Left ventricle myocardium superior (tissue), 1 donor: ENCODE results near the gene QKI. TPM values are rescaled to one million over a fixed set of nuclear protein-coding genes. Genes with fewer than 3 reads are reported as not detected.
A peak's percentile ranks its signal among the peaks of the same experiment; 100 is the strongest.

Source experiments
- ATAC-seq: fragments of 200-7000 bp; cut with Tn5 transposase; one replicate; pipeline ENCODE4 v1.9.1; 2020; ENCODE audit warnings: mild to moderate bottlenecking, moderate library complexity
- DNase-seq: peaks from one replicate; pipeline ENCODE4 v3.0.0-alpha.2; 2020
- intact Hi-C: fragments of 100-400 bp; cut with micrococcal nuclease; formaldehyde crosslinking; loops from one replicate; pipeline ENCODE4 v1.11.0; 2022
- total RNA-seq: library from RNA; stranded (reverse); fragmentation: NEBNext Ultra II Directional; extraction: Animal tissue kit (Norgen Biotek cat#: 25700); gene quantifications from one replicate; pipeline ENCODE4 v1.2.1, GENCODE V29; 2021
- donor health status: DM: no; HTN: yes; CAD: no; lungs with severe emphysema.

The QKI gene
- total RNA-seq, 1 donor from 2014 or later, result 502 TPM

GRCh38 chr6:163547287-163547686 lies 132.8 kb downstream of the QKI start:
- ATAC-seq, result peak; percentile 54
- intact Hi-C loops, result no loop called here
- no peak for DNase-seq

- intact Hi-C loops, result no loop called here
- peak; percentile 10 for ATAC-seq
- no peak for DNase-seq
Measured at GRCh38 chr6:163548624-163549023, 134.1 kb downstream of the QKI start.

DNA sequence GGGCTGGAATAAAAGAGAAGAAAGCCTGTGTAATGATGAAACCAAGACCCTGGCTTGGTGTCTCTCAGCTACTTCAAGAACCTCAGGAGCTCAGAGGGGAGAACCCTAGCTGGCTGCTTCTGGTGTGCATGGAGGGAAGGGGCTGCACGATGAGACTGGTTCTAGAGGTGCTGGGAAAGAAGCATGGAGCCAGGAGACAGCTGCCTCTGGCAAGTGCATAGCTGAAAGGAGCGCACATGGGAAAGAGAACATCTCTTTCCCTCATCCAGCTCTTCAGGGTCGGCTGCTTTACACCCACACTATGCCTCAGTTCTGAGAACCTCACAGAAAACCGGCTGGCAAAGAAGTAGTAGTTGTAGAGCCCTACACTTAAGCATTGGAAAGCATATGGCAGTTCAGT lies 139.5 kb downstream of the QKI start:
- ATAC-seq (peak; percentile 6), DNase-seq (no peak)
- intact Hi-C loops, result no loop called here

- intact Hi-C loops, result no loop called here
Measured at GRCh38 chr6:163554663-163555062, 140.1 kb downstream of the QKI start.

GRCh38 chr6:163559661-163560060 lies 145.1 kb downstream of the QKI start:
- ATAC-seq (no peak), DNase-seq (no peak)
- intact Hi-C loops, result loop anchor here (10.0 kb wide), 2 partner anchors 125 to 395 kb away; no protein-coding TSS in a partner anchor

More at GRCh38 chr6:163554663-163555062, 140.1 kb downstream of the QKI start:
- ATAC-seq, result peak; percentile 41
- DNase-seq, result peak; percentile 52

GRCh38 chr6:163563318-163563717 lies 148.8 kb downstream of the QKI start:
- peak; percentile 22 for ATAC-seq
- intact Hi-C loops, result loop anchor here (10.0 kb wide), 2 partner anchors 129 to 391 kb away; no protein-coding TSS in a partner anchor
- DNase-seq, result no peak

DNA sequence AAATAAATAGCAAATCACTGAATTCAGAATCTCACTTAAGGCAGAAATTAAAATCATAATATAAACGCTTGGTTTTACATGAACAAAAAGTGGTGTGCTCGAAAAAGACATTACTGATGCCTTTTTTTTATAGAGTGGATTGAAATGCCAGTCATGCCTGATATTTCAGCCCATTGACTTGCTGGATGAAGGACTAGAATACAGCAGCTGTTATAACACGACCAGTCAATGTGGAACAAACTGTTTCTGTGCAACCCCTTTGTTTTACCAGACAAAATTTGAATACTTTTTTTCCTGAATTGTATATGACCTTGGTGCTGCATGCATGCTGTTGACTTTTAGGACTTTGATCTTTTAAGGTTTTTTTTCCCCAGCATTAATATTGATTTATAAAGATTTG lies 150.0 kb downstream of the QKI start:
- DNase-seq (no peak), ATAC-seq (no peak)
- intact Hi-C loops, result loop anchor here (10.0 kb wide), 2 partner anchors 130 to 390 kb away; no protein-coding TSS in a partner anchor

- ATAC-seq, result peak; percentile 51
- intact Hi-C loops, result loop anchor here (10.0 kb wide), 2 partner anchors 130 to 390 kb away; no protein-coding TSS in a partner anchor
Measured at GRCh38 chr6:163565140-163565539, 150.6 kb downstream of the QKI start.

GRCh38 chr6:163566056-163566455 lies 151.5 kb downstream of the QKI start:
- DNase-seq (no peak), ATAC-seq (no peak)
- intact Hi-C loops, result loop anchor here (10.0 kb wide), 2 partner anchors 131 to 389 kb away; no protein-coding TSS in a partner anchor

More at GRCh38 chr6:163565140-163565539, 150.6 kb downstream of the QKI start:
- DNase-seq, result no peak

DNA sequence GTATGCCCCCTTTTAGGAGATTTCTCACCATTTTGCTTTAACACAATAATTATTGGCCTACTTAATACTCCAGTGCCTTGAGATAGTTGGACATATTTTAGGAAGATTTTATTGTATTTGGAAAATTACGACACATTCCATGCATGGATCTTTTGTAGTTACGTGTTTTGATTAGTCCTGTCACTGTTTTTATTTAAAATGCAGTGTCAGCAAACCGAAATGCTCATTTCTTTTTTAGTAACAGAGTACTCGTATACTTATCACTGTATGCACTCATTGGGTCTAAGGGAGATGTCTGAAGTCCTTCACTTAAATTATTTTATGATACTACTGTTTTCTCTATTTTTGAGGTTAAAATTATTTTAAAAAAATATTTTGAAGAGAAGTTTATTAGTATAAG lies 153.8 kb downstream of the QKI start:
- intact Hi-C loops, result loop anchor here (10.0 kb wide), 2 partner anchors 133 to 387 kb away; no protein-coding TSS in a partner anchor
- DNase-seq (no peak), ATAC-seq (no peak)

DNA sequence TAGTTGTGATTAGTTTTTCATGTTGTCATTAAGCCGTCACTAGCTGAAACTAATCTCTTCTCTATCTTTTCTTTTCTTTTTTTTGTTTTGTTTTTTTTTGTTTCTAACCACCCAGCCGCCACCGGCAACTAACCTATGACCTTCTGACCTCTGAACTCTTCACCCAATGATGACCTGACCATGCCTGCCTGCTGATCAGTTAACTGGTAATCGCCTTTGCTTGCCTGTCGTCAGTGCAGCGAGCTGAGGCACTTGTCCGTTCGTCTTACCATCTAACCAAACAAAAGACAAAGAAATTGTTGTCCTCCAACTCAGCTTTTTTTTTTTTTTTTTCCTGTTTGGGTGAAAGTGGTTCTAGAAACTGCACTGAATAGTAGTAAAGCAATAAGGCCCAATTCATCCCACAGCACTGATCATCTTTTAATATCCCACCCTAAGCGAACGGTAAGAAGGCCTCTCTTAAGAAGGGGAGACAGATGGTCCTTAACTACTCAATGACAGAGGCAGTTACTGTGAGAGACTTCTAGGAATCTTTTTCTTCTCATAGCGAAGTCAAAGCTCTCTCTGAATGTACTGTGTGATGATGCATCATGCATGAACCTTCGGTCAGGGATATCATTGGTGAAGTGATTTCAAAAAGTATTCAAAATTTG lies 156.2 kb downstream of the QKI start:
- intact Hi-C loops, result no loop called here

DNA sequence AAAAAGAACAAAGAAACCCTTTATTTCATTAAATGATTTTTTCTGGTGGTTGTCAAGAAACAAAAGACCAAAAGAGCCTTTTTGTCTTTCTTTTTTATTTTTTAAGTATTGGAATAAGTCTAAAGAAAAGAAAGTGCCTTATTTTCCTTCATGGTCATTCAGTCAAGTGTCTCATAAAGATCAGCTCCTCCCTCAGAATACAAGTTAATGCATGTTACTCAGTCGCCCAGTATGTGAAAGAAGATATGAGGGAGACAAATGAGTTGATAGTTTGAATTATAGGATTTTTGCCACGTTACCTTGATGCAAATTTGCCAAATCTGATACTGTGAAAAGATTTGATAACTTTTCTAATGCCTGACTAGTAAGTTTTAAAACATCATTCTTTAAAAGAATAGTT lies 157.2 kb downstream of the QKI start:
- ATAC-seq (no peak), DNase-seq (no peak)
- intact Hi-C loops, result no loop called here

More for the DNA sequence above, 156.2 kb downstream of the QKI start:
- DNase-seq, result no peak
- ATAC-seq, result peak; percentile 10

- DNase-seq, result no peak
- intact Hi-C loops, result no loop called here
- ATAC-seq, result peak; percentile 42
Measured at GRCh38 chr6:163572612-163573011, 158.1 kb downstream of the QKI start.

GRCh38 chr6:163573503-163574179 lies 159.1 kb downstream of the QKI start:
- ATAC-seq, result no peak
- intact Hi-C loops, result no loop called here
- no peak for DNase-seq

GRCh38 chr6:163576114-163576513 lies 161.6 kb downstream of the QKI start:
- intact Hi-C loops, result no loop called here
- ATAC-seq (no peak), DNase-seq (no peak)

GRCh38 chr6:163577404-163577803 lies 162.9 kb downstream of the QKI start:
- DNase-seq, result no peak
- ATAC-seq, result no peak
- intact Hi-C loops, result no loop called here

- intact Hi-C loops, result no loop called here
- ATAC-seq (peak; percentile 48), DNase-seq (no peak)
Measured at GRCh38 chr6:163579111-163579879, 164.8 kb downstream of the QKI start.

DNA sequence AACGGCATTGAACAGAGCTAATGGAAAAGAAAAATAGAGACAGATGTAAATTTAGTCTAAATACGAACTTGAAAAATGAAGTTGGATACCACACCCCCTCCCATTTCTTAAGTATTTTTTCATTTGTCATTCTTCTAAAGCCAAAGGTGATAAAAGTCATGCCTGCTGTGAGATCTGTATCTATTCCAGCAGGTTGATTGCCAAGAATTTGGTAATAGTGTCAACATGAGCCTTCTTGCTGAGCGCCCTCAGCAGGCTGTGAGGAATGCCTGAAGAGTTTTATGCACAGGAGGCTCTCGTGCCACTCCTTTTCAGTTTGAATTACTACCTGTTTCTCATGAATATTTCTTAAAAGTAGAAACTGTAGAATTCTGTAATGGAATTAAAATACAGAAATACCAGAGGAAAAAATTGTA lies 165.4 kb downstream of the QKI start:
- intact Hi-C loops, result no loop called here
- peak; percentile 33 for ATAC-seq
- no peak for DNase-seq

DNA sequence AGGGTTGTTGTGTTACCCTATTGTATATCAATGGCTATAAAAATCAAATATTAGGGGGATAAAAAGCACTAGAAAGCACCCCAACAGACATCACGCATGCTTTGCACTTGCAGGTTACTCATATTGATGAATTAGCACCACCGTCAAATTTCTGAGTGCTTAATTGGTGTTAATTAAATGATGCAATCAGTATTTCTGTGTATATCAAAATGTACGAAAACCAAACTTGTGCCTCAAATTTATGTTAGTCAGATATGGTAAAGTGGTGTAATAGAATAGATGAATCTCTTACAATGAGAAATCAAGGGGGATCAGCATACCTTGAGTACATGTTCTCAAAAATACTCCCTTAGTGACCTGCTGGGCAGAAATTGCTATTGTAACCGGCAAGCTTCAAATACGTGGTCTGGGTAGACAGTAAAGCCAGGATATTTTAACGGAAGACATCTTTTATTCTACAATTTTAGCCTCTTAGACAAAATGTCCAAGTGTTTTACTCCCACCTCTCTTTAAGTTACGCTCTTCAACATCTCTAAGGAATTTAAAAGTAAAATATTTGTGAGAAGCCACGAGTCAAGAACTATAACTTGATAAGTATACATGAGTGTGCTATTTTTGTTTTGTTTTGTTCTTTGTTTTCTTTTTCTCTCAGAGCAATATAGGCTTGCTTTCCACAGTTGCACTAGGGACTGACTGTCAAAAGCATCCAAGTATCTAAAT lies 166.0 kb downstream of the QKI start:
- intact Hi-C loops, result no loop called here

More for the DNA sequence above, 166.0 kb downstream of the QKI start:
- ATAC-seq, result no peak
- DNase-seq, result no peak
